Stimulated activated CD8-positive, alpha-beta memory T cell treated with anti-CD3 and anti-CD28 coated beads, Interleukin-7, amount 100 ng/mL, for 48 hours (primary cell): ENCODE measurements around the gene FOXP3.
"Not testable (repeated sequence)": the region's sequence is repeated elsewhere in the genome, so short reads cannot be mapped to it uniquely, and the experiment has no call there.

Experiments
- DNase-seq, 2 donors: peaks; one replicate each; pipeline ENCODE4 v3.0.0-alpha.2; 2020; ENCODE audit warnings: low read depth in 1 of 2; ENCODE audit errors: extremely low read depth in 1 of 2

FOXP3 gene, protein sequence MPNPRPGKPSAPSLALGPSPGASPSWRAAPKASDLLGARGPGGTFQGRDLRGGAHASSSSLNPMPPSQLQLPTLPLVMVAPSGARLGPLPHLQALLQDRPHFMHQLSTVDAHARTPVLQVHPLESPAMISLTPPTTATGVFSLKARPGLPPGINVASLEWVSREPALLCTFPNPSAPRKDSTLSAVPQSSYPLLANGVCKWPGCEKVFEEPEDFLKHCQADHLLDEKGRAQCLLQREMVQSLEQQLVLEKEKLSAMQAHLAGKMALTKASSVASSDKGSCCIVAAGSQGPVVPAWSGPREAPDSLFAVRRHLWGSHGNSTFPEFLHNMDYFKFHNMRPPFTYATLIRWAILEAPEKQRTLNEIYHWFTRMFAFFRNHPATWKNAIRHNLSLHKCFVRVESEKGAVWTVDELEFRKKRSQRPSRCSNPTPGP

DNA sequence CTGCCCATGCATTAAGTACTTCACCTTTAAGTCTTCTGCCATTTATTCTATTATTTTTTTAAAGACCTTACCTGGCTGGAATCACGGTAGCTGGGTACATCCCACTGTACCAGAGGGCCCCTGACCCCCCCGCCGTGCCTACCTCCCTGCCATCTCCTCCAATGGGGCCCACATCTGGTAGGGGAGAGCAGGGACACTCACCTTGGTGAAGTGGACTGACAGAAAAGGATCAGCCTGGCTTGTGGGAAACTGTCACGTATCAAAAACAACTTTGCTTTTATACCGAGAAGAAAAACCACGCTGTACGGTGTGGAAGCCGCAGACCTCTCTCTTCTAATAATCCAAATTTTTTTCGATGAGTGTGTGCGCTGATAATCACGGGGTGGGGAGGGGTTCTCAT lies at the start of gene FOXP3:
TSS of gene FOXP3 (minus strand) at position 251 of the 400 bp plus-strand sequence. CDS start 6,205 bp downstream, outside the sequence.
- DNase-seq = no peak

DNA sequence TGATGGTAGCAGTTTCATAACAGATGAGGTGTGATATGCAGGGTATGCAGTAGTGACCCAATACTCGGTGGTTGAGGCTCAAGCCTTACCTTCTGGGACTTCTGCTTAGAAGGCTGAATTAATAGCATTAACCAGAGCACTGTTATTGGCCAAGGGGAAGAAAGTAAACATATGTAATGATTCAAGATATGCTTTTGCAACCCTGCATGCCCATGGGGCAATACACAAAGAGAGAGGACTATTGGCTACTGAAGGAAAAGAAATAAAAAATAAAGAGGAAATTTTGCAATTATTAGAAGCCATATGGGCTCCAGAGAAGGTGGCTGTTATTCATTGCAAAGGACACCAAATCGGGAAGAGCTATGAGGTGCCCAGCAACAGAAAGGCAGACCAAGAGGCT lies 47.7 kb upstream of the FOXP3 start:
- DNase-seq = no peak

DNA sequence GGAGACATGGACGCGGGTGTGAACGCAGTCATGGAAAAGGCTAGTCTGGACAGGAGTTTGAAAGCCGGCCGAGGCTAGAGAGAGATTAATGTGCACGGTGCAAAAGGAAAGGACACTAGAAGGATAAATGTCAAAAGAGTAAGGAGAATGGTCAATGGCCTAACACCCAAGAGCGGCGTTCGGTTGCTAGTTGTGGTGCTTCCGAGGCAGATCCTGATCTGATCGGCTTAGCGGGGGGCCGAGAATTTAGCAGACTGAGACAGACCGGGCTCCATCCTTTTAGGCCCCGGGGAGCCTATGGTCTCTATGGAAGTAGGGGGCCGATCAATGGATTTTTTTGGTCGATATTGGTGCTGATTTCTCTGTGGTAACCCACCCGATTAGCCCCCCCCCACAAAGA lies 45.9 kb upstream of the FOXP3 start:
- DNase-seq = no peak

DNA sequence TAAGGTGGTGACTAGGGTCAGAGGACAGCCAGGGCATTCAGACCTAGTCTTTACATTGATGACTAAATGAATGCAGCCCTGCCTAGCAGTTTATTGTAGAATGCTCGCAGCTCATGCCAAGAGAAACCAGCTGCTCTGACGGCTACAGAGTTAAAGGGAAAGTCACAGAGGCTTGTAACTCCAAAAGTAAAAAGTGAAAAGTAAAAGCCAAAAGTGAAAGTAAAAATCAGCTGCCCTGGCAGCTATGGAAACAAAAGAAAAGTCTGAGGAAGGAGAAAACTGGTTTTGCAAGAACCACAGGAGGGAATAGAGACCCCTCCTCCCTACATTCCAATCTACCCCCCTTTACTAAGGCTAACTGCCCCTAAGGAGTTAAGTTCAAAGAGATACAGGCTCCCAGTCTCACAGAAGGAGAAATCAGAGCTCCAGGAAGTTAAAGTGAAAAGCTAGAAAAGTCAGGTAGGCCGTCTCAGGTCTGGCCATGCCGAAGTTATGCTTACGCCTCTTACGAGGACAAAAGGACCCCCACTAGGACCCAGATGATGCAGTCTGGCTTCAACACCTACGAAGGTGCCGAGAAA lies 45.0 kb upstream of the FOXP3 start:
- DNase-seq = no peak

DNA sequence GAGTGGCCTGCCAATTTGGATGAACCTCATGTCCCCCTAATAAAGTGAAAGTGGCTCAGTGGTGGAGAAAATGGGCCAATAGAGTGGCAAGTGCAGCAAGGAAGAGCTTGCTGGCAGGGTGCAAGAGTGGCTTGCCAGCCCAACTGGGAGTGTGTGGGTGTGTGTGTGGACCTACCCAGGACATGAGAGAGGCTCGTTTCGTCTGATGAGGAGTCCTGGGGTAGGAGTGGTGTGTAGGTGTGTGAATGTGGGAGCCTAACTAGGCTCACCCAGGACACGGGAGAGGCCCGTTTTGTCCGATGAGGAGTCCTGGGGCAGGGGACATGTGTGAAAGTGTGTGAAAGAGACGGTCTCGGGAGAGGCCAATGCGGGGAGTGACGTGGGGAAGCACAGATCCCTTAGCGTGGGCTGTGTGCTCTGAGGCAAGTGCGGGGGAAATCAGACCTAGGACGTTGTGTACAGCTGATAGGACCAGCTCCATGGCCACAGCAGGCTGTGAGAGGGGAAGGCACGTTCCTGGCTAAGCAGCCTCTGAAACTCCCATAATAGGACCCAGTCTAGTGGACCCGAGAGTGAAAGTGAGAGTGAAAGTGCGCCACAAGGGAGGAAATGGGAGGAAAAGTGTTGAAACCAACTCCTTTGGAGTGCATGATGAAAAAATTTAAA lies 44.2 kb upstream of the FOXP3 start:
- DNase-seq = no peak

DNA sequence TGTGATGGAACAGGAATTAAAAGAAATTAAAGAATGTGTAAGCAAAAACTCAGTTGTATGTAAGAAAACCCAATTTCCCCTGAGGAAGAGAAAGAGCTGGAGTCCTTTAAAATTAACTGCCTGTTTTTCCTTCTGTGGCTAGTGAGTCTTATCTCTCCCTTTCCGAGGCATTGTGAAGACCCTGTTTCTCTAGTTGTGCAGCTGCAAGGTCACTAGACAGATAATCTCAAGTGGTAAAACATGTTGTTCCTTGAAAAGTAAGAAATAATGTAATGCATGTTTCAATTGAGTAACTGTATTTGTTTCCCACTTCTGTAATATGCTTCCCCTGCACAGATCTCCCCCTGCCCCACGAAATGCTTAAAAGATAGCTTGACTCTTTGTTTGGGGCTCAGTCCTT lies 43.3 kb upstream of the FOXP3 start:
- not testable (repeated sequence) for DNase-seq

DNA sequence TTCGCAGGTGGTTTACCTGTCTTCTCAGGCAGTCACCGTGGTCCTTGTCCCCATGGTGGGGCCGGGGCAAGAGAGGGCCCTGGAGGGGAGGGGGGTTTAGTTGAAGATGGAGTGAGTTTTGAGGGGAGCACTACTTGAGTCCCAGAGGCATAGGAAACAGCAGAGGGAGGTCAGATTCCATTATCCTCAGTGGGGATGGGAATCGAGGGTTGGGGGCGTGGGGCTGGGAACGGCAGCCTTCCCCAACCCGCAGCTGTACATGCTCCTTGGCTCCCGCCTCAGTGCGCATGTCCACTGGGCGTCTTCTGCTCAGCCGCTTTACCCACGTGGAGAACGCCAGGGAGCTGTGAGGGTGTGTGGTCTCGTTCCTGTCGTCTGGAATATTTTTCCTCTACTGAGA lies 38.8 kb upstream of the FOXP3 start, which contains the start of gene GAGE10:
TSS of gene GAGE10 (plus strand) at position 301 of the 400 bp plus-strand sequence. CDS start 1,214 bp downstream, outside the sequence.
- no peak for DNase-seq

DNA sequence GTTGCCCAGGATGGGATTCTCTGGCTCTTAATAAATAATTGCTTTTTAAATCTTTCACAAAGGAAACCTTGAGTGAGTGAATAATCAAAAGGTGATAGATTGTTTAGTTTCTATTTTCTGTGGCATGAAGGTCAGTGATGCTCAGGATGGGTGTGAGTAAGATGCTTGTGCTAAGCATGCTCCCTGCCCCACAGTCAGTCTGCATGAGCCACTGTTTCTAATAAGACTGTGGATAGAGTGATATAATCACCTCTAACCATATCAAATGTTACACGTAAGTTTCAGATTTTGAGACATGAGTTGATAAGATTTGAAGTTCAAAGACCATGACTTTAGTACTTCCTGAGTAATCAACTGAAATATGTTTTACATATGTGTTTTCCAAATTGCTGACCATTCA lies 36.2 kb upstream of the FOXP3 start:
- no peak for DNase-seq

DNA sequence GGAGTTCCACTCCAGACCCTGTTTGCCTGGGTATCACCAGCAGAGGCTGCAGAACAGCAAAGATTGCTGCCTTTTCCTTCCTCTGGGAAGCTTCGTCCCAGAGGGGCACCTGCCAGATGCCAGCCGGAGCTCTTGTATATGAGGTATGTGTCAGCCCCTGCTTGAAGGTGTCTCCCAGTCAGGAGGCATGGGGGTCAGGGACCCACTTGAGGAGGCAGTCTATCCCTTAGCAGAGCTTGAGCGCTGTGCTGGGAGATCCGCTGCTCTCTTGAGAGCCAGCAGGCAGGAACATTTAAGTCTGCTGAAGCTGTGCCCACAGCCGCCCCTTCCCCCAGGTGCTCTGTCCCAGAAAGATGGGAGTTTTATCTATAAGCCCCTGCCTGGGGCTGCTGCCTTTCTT lies 34.8 kb upstream of the FOXP3 start:
- not testable (repeated sequence) for DNase-seq

DNA sequence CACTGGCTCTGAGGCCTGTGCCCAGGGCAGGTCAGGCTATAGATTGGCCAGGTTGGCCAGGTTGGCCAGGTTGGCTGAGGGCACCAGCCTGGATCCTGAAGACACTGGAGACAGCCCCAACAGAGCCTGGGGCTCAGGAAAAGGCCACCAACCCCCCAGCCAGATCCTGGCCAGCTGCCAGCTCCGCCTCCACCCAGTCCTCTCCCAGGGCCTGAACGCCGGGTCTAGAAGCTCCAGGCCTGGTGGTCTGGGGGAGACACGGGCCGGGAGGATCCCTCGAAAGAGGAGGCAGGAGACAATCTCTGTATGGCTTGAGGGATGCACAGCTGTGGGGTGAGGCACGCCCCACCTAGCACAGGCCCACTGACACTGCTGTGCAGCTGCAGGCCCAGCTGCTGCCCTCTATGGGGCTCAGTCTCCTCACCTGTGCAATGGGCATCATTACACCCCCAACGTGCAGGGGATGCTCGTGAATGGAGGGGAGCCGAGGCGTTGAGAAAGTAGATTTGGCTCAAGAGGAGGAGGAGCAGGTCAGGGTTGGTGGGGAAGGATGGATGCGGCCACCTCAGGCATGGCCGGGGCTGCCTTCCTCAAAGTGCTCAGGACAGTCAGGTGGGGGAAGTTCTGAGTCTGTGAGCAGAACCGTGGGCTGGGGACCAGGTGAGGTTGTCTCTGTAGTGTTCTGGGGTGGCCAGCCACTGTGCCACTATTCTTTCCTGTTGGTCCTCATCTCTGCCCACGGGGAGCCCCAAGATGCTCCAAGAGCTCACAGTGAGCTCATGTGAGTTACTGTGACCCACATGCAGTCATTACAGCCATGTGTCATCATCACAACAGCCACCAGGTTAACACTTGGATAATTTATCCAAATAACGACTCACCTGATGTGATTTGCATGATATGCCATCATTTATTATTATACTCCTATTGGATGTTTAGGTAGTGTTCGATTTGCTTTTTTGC lies 28.2 kb upstream of the FOXP3 start:
- no peak for DNase-seq

DNA sequence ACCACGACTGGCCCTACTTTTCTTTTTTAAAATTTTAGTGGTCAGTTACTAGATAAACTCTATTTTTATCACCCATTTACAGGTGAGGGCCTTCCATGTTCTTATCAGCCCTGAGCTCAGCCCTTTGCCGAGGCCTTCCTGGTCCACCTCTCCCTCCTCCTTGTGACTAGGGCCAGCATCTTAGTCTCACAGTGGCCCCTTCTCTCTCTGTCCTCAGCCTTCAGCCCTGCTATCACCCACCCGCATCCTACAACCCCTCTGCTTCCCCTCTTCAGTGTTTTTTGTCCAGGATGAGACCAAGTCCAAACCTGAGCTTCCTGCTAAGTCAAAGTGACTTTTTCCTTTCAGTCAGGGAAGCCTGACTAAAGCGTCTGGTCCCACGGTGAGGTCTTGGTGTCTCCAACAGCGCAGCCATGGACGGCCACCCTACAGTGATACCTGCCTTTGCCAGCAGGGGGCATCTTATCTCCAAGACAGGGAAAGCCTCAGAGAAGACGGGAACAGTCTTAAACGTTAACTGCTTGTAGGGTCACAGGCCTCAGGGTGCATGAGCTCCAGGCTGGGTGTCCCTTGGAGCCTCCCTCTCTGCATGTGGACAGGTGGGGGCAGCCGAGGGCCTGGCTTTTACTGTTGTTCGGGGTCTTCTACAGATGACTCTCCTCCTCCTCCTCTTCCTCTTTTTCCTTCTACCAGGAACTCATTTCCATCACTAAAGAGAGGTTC lies 27.3 kb upstream of the FOXP3 start:
- peak in 1 of 2 donors; percentile 45 for DNase-seq

DNA sequence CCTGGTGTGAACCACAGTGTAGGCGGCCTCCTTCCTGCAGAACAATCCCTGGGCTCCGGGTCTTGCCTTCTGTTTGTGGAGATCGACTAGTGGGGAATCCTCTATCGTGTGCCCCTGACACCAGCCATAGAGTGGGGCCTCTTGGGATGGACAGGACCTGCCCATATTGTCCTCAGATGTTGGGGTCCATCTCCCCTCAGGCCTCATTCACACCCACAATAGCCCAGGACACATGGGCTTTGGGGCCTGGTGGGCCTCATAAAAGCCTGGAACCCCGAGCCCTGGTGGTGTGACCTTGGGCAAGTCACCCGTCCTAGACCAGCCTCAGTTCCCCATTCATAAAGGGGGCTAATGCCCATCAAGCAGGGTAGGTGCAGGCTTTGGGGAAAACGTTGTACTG lies 25.7 kb upstream of the FOXP3 start:
- no peak for DNase-seq

DNA sequence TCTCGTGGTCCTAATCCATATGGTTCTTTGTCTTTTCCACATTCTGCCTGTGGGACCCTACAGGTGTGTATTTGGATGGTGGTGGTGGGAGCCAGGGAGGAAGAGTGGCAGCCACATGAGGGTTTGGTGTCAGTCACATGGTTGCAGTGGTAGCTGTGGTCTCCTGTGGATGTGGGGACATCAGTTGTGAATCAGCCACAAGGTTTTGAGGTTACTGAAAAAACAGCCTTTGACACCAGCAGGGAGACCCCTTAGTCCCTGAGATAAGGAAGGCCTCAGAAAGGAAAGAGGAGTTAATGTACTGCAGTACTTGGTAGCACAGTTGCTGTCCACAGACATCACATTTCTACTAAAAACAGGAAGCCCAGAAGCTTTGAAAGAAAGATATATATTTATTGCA lies 23.2 kb upstream of the FOXP3 start:
- DNase-seq = no peak

DNA sequence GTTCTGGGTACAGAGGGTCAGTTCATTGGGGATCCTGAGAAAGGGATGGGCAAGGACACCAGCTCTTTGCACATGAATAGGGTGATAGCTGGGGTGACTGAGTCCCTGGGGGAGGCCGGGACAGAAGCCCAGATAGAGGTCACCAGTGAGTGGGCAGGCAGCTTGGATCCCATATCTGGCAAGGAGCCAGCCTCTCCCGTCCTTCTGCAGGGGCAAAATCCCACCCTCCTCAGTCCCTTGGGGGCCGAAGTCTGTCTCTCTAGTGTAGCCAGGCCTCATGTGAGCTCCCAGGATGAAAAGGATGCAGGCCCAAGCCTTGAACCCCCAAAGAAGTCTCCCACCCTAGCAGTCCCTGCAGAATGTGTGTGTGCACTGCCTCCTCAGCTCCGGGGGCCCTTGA lies 22.1 kb upstream of the FOXP3 start:
- DNase-seq = no peak

DNA sequence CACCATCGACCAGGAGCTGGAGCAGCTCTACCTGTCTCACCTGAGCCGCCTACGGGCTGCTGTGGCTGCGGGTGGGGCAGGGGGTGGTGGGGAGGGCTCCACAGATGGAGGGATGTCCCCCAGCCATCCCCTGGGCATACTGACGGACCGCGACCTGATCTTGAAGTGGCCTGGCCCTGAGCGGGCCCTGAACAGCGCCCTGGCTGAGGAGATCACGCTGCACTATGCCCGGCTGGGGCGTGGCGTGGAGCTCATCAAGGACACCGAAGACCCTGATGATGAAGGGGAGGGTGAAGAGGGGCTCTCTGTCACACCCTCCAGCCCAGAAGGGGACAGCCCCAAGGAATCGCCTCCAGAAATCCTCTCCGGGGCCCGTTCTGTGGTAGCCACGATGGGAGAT lies 21.6 kb upstream of the FOXP3 start:
- no peak for DNase-seq

DNA sequence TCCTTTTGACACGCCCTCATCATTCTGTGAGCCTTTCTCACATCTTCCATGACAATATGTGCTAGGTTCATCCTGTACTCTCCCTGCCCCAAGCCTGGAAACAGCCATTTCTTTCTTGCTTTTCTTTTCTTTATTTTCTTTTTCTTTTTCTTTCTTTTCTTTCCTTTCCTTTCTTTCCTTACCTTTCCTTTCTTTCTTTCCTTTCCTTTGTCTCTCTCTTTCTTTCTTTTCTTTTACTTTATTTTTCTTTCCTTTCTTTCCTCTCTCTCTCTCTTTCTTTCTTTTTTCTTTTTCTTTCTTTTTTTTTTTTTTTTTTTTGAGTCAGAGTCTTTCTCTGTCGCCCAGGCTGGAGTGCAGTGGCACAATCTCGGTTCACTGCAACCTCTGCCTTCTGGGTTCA lies 19.7 kb upstream of the FOXP3 start:
- DNase-seq = no peak

DNA sequence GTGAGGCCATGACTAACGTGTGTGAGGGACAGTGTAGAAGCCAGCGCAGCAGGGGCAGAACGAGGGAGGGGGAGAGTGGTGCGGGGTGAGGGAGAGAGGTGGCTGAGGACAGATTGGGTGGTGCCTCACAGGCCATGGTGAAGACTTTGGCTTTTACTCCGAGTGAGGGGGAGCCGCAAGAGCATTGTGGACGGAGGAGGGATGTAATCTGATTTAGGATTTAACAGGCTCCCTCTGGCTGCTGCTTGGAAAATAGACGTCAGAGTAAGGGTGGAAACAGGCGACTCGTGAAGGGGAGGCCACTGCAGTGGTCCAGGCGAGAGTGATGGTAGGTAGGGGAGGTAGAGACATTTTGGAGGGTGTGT lies 18.1 kb upstream of the FOXP3 start:
- DNase-seq = no peak

DNA sequence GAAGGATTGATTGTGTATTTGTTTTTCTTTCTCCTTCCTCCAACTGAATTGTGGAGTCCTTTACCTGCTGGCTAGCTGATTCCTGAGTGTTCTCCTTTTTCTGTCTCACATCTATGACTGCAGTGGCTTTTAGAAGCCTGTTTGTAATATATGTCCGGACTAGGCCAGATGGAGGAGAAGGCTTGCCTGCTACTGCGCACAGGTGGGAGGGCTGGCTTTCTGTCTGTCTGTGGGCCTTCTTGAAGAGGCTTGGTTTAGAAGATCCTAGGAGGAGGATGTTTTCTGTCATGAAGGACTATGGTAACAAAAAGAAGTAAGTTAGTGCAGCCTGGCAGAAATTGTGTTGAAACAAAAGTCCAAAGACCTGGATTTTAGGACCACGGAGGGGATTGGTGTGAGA lies 13.6 kb upstream of the FOXP3 start:
- no peak for DNase-seq

DNA sequence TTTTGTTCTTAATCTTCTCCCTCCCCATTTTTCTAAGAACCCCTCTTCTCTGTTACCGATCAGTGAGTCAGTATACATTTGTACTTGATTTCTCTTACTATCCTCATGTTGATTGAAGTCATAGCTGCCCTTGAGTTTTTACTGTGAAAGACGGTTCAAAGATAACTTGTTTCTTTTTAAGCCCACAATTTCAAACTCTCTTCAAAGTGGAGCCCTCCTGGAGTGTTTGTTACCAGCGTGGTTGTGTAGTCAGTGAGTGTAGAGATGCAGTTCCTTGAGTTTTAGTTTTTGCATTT lies 13.0 kb upstream of the FOXP3 start:
- no peak for DNase-seq
